D721Med (cell line): Measurements from ENCODE around the gene FAAP20.

Experiments
- DNase-seq: peaks from one replicate; pipeline ENCODE4 v3.0.0; 2011; ENCODE audit warnings: low spot score; ENCODE audit not compliant: insufficient read length
- FAIRE-seq: peaks from 2 replicates; lab custom pipeline; 2011; peaks lifted over from hg19 to GRCh38; lab: Jason Lieb, UNC
- TF ChIP-seq, protein P1 (sequence below): IDR thresholded peaks from 2 replicates; pipeline ENCODE4 v1.5.1; 2012; ENCODE audit warnings: mild to moderate bottlenecking, control low read depth; ENCODE audit not compliant: insufficient read depth; ENCODE audit errors: missing control alignments

The FAAP20 gene

GRCh38 chr1:2175681-2176454 is 18.7 kb downstream of the FAAP20 start:
- DNase-seq, result no peak
- TF ChIP-seq, protein P1, sequence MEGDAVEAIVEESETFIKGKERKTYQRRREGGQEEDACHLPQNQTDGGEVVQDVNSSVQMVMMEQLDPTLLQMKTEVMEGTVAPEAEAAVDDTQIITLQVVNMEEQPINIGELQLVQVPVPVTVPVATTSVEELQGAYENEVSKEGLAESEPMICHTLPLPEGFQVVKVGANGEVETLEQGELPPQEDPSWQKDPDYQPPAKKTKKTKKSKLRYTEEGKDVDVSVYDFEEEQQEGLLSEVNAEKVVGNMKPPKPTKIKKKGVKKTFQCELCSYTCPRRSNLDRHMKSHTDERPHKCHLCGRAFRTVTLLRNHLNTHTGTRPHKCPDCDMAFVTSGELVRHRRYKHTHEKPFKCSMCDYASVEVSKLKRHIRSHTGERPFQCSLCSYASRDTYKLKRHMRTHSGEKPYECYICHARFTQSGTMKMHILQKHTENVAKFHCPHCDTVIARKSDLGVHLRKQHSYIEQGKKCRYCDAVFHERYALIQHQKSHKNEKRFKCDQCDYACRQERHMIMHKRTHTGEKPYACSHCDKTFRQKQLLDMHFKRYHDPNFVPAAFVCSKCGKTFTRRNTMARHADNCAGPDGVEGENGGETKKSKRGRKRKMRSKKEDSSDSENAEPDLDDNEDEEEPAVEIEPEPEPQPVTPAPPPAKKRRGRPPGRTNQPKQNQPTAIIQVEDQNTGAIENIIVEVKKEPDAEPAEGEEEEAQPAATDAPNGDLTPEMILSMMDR, result no peak
- FAIRE-seq, result no peak

DNA sequence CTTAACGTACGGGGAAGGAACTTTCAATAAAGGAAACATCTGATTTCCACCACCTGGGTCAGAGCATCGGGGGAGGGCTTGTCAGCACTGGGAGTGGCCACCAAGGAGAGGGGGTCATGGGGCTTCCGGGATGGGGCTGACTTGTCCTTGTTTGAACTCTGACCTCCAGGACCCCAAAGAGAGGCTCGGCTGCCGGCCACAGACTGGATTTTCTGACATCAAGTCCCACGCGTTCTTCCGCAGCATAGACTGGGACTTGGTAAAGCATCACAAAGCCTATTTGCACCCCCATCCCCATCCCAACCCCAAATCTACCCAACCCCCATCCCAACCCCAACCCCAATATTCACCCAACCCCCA is 19.5 kb downstream of the FAAP20 start:
- TF ChIP-seq, protein P1, result no peak
- FAIRE-seq (no peak), DNase-seq (no peak)

- DNase-seq, result peak; percentile 87
- TF ChIP-seq, protein P1, result peak; percentile 86
- no peak for FAIRE-seq
These were observed 20.1 kb downstream of the FAAP20 start for GRCh38 chr1:2174348-2175054.

DNA sequence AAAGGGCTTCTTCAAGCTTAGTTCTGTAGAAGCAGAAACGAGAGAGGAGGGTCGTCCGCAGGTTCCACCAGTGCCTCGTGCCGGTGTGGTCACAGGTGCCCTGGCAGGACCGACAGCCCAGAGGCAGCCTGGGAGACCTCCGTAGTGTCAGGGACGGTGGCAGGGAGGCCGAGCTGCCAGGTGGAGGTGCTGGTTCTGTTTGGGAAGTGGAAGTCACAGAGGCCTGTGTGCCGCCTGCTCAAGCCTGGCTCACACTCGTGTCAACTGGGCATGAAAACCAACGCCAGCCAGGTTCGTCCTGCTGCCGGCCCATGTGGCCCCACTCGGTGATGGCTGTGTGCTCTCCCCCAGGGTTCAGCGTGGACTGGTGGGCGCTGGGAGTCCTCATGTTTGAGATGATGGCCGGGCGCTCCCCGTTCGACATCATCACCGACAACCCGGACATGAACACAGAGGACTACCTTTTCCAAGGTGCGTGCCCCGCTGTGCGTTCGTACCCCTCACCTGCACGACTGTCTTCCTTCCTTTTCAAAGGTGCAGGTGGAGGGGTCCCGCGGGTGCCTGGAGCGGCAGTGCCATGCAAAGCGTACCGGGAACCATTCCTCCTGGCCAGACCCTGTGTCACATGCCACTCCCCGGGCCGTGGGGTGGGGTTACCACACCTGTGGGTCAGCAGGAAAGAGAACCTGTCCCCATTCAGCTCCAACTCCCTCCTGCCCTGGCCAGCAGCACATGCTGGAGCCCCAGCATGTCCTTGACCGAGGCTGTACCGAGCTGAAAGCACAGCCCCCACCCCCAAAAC is 20.8 kb downstream of the FAAP20 start:
- FAIRE-seq, result no peak
- DNase-seq, result no peak
- TF ChIP-seq, protein P1, result no peak

DNA sequence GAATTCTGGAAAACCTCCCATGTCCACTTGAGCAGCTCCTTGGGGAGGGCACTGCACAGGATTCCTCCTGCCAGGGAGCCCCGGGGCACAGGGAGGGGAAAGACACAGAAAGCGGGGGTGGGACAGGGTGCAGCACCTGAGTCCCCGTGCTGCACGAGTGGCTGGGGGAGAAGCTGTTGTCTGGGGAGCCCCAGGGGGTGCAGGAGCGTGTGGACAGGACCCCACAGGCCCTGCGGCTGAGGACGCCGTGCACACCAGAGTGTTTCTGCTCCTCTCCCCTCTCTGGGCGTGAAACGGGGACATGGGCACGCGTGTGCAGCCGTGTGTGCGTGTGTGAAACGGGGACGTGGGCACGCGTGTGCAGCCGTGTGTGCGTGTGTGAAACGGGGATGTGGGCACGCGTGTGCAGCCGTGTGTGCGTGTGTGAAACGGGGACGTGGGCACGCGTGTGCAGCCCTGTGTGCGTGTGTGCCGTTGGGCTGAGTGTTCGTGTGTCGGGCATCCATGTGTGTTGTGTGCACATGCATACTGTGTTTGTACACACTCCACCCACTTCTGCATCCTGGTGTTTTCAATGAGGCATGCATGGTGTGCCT is 21.9 kb downstream of the FAAP20 start:
- FAIRE-seq, result no peak
- TF ChIP-seq, protein P1, result no peak
- no peak for DNase-seq

DNA sequence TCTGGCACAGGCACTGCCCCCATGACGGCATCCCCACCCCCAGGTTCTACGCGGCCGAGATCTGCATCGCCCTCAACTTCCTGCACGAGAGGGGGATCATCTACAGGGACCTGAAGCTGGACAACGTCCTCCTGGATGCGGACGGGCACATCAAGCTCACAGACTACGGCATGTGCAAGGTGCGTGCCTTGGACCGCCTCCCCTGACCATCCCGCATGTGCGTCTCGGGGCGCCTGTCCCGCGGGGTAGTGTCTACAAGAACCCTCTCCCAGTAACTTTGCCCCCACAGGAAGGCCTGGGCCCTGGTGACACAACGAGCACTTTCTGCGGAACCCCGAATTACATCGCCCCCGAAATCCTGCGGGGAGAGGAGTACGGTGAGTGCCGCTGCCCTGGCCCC is 22.6 kb downstream of the FAAP20 start:
- FAIRE-seq, result no peak
- TF ChIP-seq, protein P1, result no peak
- DNase-seq, result no peak
